Tibial nerve (tissue), 4 donors: ENCODE results near the gene OR4C45. TPM values are rescaled to one million over a fixed set of nuclear protein-coding genes. Genes with fewer than 3 reads are reported as not detected.
"Not testable (repeated sequence)": the region's sequence is repeated elsewhere in the genome, so short reads cannot be mapped to it uniquely, and the experiment has no call there.

ENCODE experiments used
- DNase-seq, 2 donors: peaks; one replicate each; pipeline ENCODE4 v3.0.0-alpha.2; 2019; ENCODE audit warnings: low spot score in 2 of 2
- H3K27ac ChIP-seq, 4 donors: fragments of 200-600 bp; sonication (generic) in 3 of 4; one replicate each; pipeline ENCODE4 v1.5.1; 2017 to 2019; ENCODE audit warnings: mild to moderate bottlenecking in 1 of 4
- H3K27me3 ChIP-seq, 2 donors: fragments of 200-600 bp; sonication (generic) in 1 of 2; one replicate each; pipeline versions ENCODE4 v1.5.1 to v1.6.0; 2017 to 2019
- H3K36me3 ChIP-seq, 3 donors: fragments of 200-600 bp; sonication (generic); one replicate each; pipeline ENCODE4 v1.5.1; 2018 to 2019
- H3K4me1 ChIP-seq, 4 donors: fragments of 200-600 bp; sonication (generic) in 3 of 4; one replicate each; pipeline ENCODE4 v1.5.1; 2017 to 2019
- H3K4me3 ChIP-seq, 4 donors: fragments of 200-600 bp; sonication (generic) in 3 of 4; one replicate each; pipeline ENCODE4 v1.5.1; 2017 to 2019; ENCODE audit warnings: mild to moderate bottlenecking in 1 of 4, moderate library complexity in 1 of 4
- H3K9me3 ChIP-seq, 4 donors: fragments of 200-600 bp; sonication (generic) in 3 of 4; one replicate each; pipeline ENCODE4 v1.5.1; 2017 to 2019
- EP300 ChIP-seq, 2 donors: sonication (generic); formaldehyde crosslinking; IDR thresholded peaks; one replicate each; pipeline ENCODE4 v1.6.1; 2017; ENCODE audit warnings: antibody characterized with exemption in 2 of 2, mild to moderate bottlenecking in 1 of 2
- POLR2A ChIP-seq, 2 donors: fragments of 450-650 bp; IDR thresholded peaks; one replicate each; pipeline ENCODE4 v1.6.1; 2017; ENCODE audit warnings: antibody characterized with exemption in 2 of 2, mild to moderate bottlenecking in 2 of 2, moderate library complexity in 2 of 2
- WGBS, 2 donors: methylation state at CpG; one replicate each; pipeline ENCODE4 v1.1.5; 2018; 5-methylcytosine and 5-hydroxymethylcytosine counted together
- total RNA-seq, 4 donors: library from RNA; depleted of rRNA; stranded (reverse); fragments of >200 nt; gene quantifications; one replicate each; pipeline ENCODE4 v1.1.0, GENCODE V29; 2016
- TF ChIP-seq, protein P1 (sequence below), 5 experiments: fragments of 200-600 bp in 3 of 5; fragments of 450-650 bp in 2 of 5; sonication (generic) in 3 of 5; IDR thresholded peaks; one replicate each; pipeline ENCODE4 v1.5.1; 2016 to 2019; ENCODE audit warnings: antibody characterized with exemption in 5 of 5, mild to moderate bottlenecking in 3 of 5, moderate library complexity in 2 of 5

OR4C45 gene
- total RNA-seq: not detected

DNA sequence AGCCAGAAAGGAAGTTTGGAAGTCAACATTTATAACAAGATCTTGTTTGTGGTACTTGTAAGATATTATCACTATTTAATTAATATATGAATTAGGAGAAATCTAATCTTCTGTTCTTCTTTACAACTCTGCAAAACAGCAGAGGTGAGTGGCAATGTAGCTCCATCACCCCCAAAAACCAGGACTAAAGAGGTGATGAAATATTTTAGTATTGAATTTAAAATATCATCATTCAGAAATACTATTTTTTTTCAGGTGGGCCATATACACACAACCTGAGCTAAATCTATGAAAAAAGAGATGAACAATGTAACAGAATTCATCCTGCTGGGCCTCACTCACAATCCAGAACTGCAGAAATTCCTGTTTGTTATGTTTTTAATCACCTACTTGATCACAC, at the start of gene OR4C45:
TSS of gene OR4C45 (plus strand) at position 301 of the 400 bp plus-strand sequence.
- Histone ChIP-seq H3K27me3 (no peaks in the 10 kb centered on the region), H3K27ac (no peak within 1 kb of the TSS), H3K4me3 (no peak within 1 kb of the TSS), H3K9me3 (no peaks in the 10 kb centered on the region), H3K4me1 (no peaks in the 10 kb centered on the region), H3K36me3 (no peaks in the 10 kb centered on the region)
- DNase-seq: no peak
- TF ChIP-seq POLR2A (IDR thresholded peaks at IDR 0.05) (no peak), EP300 (IDR thresholded peaks at IDR 0.05) (no peak)
- TF ChIP-seq, protein P1, sequence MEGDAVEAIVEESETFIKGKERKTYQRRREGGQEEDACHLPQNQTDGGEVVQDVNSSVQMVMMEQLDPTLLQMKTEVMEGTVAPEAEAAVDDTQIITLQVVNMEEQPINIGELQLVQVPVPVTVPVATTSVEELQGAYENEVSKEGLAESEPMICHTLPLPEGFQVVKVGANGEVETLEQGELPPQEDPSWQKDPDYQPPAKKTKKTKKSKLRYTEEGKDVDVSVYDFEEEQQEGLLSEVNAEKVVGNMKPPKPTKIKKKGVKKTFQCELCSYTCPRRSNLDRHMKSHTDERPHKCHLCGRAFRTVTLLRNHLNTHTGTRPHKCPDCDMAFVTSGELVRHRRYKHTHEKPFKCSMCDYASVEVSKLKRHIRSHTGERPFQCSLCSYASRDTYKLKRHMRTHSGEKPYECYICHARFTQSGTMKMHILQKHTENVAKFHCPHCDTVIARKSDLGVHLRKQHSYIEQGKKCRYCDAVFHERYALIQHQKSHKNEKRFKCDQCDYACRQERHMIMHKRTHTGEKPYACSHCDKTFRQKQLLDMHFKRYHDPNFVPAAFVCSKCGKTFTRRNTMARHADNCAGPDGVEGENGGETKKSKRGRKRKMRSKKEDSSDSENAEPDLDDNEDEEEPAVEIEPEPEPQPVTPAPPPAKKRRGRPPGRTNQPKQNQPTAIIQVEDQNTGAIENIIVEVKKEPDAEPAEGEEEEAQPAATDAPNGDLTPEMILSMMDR (IDR thresholded peaks at IDR 0.05): no peak

DNA sequence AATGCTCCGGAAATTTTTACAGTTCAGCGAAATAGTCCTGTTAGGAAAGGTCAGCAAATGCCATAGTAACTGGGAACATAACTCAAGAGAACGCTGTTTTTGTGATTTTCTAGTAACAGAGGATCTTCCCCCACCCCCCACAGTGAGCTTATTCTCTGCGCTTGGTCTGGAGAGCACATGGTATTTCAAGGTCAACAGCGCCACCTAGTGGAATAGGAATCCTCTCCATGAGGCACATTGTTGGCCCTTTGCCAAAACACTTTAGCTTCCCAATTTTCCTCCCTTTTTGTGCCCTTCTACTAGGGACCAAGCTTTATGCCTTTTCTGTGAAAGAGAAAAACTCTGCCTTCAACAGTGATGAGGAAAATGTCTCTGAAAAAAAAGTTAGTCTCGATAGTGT, 37.1 kb upstream of the OR4C45 start:
- H3K4me3 ChIP-seq: no peak overlapping the region
- WGBS, 2 donors: 39 to 51% methylated on average over 6 of the region's 6 CpGs
- H3K4me1 ChIP-seq: no peaks in the 10 kb centered on the region
- TF ChIP-seq, protein P1 (IDR thresholded peaks at IDR 0.05): no peak
- TF ChIP-seq EP300 (IDR thresholded peaks at IDR 0.05) (no peak), POLR2A (IDR thresholded peaks at IDR 0.05) (no peak)
- H3K9me3 ChIP-seq: peaks cover 0 to 28% (median 0%) of the 10 kb centered on the region in 4 donors
- no peaks in the 10 kb centered on the region for H3K27me3 ChIP-seq
- no peak overlapping the region for H3K27ac ChIP-seq
- peak in 1 of 2 donors; percentile 27 for DNase-seq
- no peaks in the 10 kb centered on the region for H3K36me3 ChIP-seq

DNA sequence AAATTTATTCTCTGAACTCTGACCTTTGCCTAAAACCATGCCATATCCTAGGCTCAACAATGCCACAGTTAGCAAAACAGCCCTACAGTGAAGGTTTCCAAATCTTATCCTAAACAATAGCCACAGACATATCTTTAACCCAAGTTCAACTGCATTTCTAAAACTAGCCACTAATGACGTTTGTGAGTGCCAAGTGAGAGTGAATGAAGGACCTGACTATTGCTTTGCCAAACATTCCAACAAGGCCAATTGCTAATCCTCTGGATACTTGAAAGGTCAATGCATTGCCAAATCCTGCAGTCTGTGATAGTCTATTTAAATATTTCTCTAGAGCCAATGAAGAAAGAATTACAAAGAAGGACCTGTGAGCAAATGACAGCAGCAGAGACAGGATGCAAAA, 2.5 kb upstream of the OR4C45 start:
- DNase-seq: no peak
- Histone ChIP-seq H3K4me3 (no peak overlapping the region), H3K9me3 (no peaks in the 10 kb centered on the region), H3K27me3 (no peaks in the 10 kb centered on the region), H3K36me3 (no peaks in the 10 kb centered on the region), H3K4me1 (no peaks in the 10 kb centered on the region), H3K27ac (no peak overlapping the region)
- no peak for TF ChIP-seq EP300 (IDR thresholded peaks at IDR 0.05)
- no peak for TF ChIP-seq POLR2A (IDR thresholded peaks at IDR 0.05)
- TF ChIP-seq, protein P1 (IDR thresholded peaks at IDR 0.05): no peak
- WGBS, 2 donors: 37 to 43% methylated on average over 1 of the region's 1 CpG

DNA sequence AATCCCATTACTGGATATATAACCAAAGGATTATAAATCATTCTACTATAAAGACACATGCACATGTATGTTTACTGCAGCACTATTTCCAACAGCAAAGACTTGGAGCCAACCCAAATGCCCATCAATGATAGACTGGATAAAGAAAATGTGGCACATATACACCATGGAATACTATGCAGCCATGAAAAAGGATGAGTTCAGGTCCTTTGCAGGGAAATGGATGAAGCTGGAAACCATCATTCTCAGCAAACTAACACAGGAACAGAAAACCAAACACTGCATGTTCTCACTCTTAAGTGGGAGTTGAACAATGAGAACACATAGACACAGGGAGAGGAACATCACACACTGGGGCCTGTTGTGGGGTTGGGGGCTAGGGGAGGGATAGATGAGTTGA, 3.6 kb downstream of the OR4C45 start:
- H3K4me1 ChIP-seq, DNase-seq, H3K27me3 ChIP-seq, H3K4me3 ChIP-seq, H3K36me3 ChIP-seq, H3K27ac ChIP-seq: not testable (repeated sequence)
- H3K9me3 ChIP-seq: peaks cover 0 to 16% (median 0%) of the 10 kb centered on the region in 4 donors

DNA sequence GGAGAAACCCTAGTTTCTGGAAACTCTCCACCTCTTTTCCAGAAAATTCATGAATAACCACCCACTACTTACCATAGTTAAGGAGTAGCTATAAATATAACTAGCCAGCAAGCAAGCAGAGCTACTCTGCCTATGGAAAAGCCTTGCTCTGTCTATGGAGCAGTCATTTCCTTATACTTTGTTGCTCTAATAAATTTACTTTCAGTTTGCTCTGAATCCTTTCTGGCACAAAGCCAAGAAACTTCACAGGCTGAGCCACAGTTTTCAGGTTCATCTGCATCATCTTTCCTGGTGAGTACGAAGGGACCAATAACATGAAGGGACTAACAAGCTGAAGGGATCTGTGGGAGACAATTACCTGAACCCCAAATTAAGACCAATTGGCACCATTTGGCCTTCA, 4.6 kb downstream of the OR4C45 start:
- TF ChIP-seq EP300 (IDR thresholded peaks at IDR 0.05) (no peak), POLR2A (IDR thresholded peaks at IDR 0.05) (no peak)
- TF ChIP-seq, protein P1 (IDR thresholded peaks at IDR 0.05): no peak
- H3K27ac ChIP-seq: no peak overlapping the region

DNA sequence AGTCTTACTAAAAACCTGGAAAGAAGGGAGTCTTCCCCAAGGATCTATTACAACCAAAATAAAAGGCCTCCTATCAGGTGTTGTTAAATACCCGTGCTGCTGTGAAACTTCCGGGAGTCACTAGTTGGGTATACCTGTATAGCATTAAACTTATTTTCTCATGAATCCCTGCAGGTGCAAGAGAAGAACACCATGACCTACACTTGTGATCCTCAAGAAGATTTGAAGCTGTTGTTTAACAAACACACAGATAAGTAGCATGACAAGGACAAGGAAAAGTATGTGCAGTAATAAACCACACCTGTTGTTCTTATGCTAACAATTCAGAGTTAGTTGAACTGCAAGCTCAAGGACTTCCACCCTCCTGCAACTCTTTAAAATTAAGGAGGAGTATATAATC, 12.0 kb downstream of the OR4C45 start:
- WGBS, 2 donors: 87 to 97% methylated on average over 2 of the region's 2 CpGs
- no peak for DNase-seq
- Histone ChIP-seq H3K4me1 (no peaks in the 10 kb centered on the region), H3K9me3 (peaks cover 0 to 15% (median 0%) of the 10 kb centered on the region in 4 donors), H3K4me3 (no peak overlapping the region), H3K36me3 (no peaks in the 10 kb centered on the region), H3K27me3 (no peaks in the 10 kb centered on the region), H3K27ac (no peak overlapping the region)
- TF ChIP-seq, protein P1 (IDR thresholded peaks at IDR 0.05): no peak
- no peak for TF ChIP-seq EP300 (IDR thresholded peaks at IDR 0.05)
- TF ChIP-seq POLR2A (IDR thresholded peaks at IDR 0.05): no peak

More for the DNA sequence above, 4.6 kb downstream of the OR4C45 start:
- no peak for DNase-seq
- Histone ChIP-seq H3K9me3 (peaks cover 0 to 19% (median 0%) of the 10 kb centered on the region in 4 donors), H3K4me1 (no peaks in the 10 kb centered on the region), H3K27me3 (no peaks in the 10 kb centered on the region), H3K4me3 (no peak overlapping the region), H3K36me3 (no peaks in the 10 kb centered on the region)
- WGBS, 2 donors: 55 to 75% methylated on average over 1 of the region's 1 CpG

DNA sequence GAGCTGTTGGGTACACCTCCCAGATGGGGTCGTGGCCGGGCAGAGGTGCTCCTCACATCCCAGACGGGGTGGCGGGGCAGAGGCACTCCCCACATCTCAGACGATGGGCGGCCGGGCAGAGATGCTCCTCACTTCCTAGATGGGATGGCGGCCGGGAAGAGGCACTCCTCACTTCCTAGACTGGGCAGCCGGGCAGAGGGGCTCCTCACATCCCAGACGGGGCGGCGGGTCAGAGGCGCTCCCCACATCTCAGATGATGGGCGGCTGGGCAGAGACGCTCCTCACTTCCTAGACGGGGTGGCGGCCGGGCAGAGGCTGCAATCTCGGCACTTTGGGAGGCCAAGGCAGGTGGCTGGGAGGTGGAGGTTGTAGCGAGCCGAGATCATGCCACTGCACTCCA, 30.4 kb downstream of the OR4C45 start:
- not testable (repeated sequence) for H3K4me3 ChIP-seq, H3K4me1 ChIP-seq, H3K36me3 ChIP-seq, H3K9me3 ChIP-seq, DNase-seq, H3K27ac ChIP-seq, H3K27me3 ChIP-seq
- WGBS, 2 donors: 90 to 91% methylated on average over 15 to 22 of the region's 22 CpGs
